Heart left ventricle (tissue), 16 donors: Measurements from ENCODE around the gene SLC2A10. TPM values are rescaled to one million over a fixed set of nuclear protein-coding genes. Genes with fewer than 3 reads are reported as not detected.

ENCODE experiments used
- ATAC-seq, 4 donors: fragments of 200-7000 bp; cut with Tn5 transposase; one replicate each; pipeline ENCODE4 v1.9.1; 2020 to 2022; ENCODE audit warnings: moderate library complexity in 4 of 4, mild to moderate bottlenecking in 3 of 4, moderate number of reproducible peaks in 1 of 4
- DNase-seq, 5 donors: peaks; one replicate each; pipeline ENCODE4 v3.0.0-alpha.2; 2020
- H3K27ac ChIP-seq, 12 donors: fragments of 200-600 bp; sonication (generic) in 4 of 12; one replicate each; pipeline versions ENCODE4 v1.5.0 to v1.8.0; 2016 to 2022; ENCODE audit warnings: mild to moderate bottlenecking in 2 of 12
- H3K27me3 ChIP-seq, 9 donors: fragments of 200-600 bp; sonication (generic) in 2 of 9; one replicate each; pipeline versions ENCODE4 v1.5.1 to v1.8.0; 2016 to 2022; ENCODE audit warnings: mild to moderate bottlenecking in 3 of 9
- H3K36me3 ChIP-seq, 9 donors: fragments of 200-600 bp; sonication (generic) in 2 of 9; one replicate each; pipeline versions ENCODE4 v1.5.0 to v1.8.0; 2018 to 2022; ENCODE audit warnings: mild to moderate bottlenecking in 2 of 9
- H3K4me1 ChIP-seq, 12 donors: fragments of 200-600 bp; sonication (generic) in 4 of 12; one replicate each; pipeline versions ENCODE4 v1.5.0 to v1.8.0; 2016 to 2022; ENCODE audit warnings: mild to moderate bottlenecking in 3 of 12
- H3K4me3 ChIP-seq, 12 donors: fragments of 200-600 bp; sonication (generic) in 4 of 12; one replicate each; pipeline versions ENCODE4 v1.5.0 to v1.8.0; 2017 to 2022; ENCODE audit warnings: mild to moderate bottlenecking in 9 of 12, moderate library complexity in 4 of 12
- H3K9me3 ChIP-seq, 12 donors: fragments of 200-600 bp; sonication (generic) in 4 of 12; one replicate each; pipeline versions ENCODE4 v1.5.0 to v1.8.0; 2016 to 2022; ENCODE audit warnings: mild to moderate bottlenecking in 1 of 12
- POLR2A ChIP-seq, 2 donors: fragments of 450-650 bp; IDR thresholded peaks; one replicate each; pipeline ENCODE4 v1.6.1; 2017; ENCODE audit warnings: antibody characterized with exemption in 2 of 2, mild to moderate bottlenecking in 2 of 2, moderate library complexity in 2 of 2
- WGBS, 4 donors: extraction: QIAGEN DNeasy Blood & Tissue Kit in 2 of 4; methylation state at CpG; one replicate each; pipeline versions ENCODE4 v1.1.5 to v1.1.7; 2013 to 2018; 5-methylcytosine and 5-hydroxymethylcytosine counted together
- intact Hi-C, 10 donors: fragments of 100-400 bp; cut with DNase I; formaldehyde crosslinking; loops; one replicate each; pipeline versions ENCODE4 v1.11.1 to v1.14.2; 2022
- polyA plus RNA-seq, 2 donors: library from polyadenylated mRNA; stranded (reverse); fragments of 200-250 nt; gene quantifications; one replicate each; pipeline ENCODE4 v1.2.3, GENCODE V29; 2013
- total RNA-seq, 9 donors: library from RNA; depleted of rRNA in 2 of 9; stranded (reverse); fragments of >200 nt in 2 of 9; fragmentation: NEBNext Ultra II Directional in 3 of 9; extraction: Animal tissue kit (Norgen Biotek cat#: 25700) in 3 of 9; gene quantifications; one replicate each; pipeline versions ENCODE4 v1.1.0 to v1.2.4, GENCODE V29; 2016 to 2023
- TF ChIP-seq, protein P1 (sequence below), 12 donors: fragments of 200-600 bp; sonication (generic) in 4 of 12; IDR thresholded peaks; one replicate each; pipeline versions ENCODE4 v1.5.0 to v1.8.0; 2018 to 2022; ENCODE audit warnings: antibody characterized with exemption in 12 of 12, mild to moderate bottlenecking in 5 of 12
- donor health status: ischemic (EF 13 %, LVEDD 7.1; RV severe dilation, severe dysfunction).
- donor health status: healthy with polysubstance abuse.
- donor health status: DM: no; HTN: yes; CAD: no.
- donor health status: DM: no; HTN: no; CAD: no.
- donor health status: ischemic (EF 25% LVEDD 6.9; RV normal size, moderate dysfunction).
- donor health status: ischemic (EF 25% LVEDD 5.7; RV mildly dilated, moderate dysfunction).
- donor health status: healthy.
- donor health status: DM: yes; HTN: yes; CAD: no.
- donor health status: ischemic (EF 35%, LVEDD 5.7; RV mildly dilated, moderate dysfunction).
- donor health status: nonischemic (EF 11% LVEDD 7.7; RV severe dilation, severe dysfunction).
- donor health status: DM: yes; HTN: yes; CAD: no.
- donor health status: PGD.
- donor health status: ischemic (EF 29% LVEDD 5.4; RV normal size, mild dysfunction).
- donor health status: nonischemic (EF 23%, LVEDD 6.1; RV moderate dilation, normal function).

SLC2A10 gene
- total and polyA plus RNA-seq, 11 donors = 1.4 to 6.3 (median 2.8) TPM

DNA sequence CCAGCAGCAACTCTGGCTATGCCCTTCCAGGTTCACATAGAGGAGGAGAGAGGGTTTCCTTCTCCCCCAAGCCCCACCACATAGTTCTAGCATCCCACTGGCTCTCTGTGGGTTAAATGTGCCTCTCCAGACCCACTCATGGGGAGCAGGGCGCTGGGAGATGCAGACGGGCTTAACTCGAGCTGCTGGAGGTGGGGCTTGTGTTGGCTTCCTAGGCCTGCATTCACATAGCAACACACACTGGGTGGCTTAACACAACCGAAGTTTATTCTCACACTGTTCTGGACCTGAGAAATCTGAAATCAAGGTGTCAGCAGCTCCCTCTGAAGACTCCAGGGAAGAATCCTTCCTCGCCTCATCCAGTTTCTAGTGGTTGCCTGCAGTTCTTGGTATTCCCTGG, 33.6 kb downstream of the SLC2A10 start:
- H3K4me3 ChIP-seq = no peak overlapping the region
- TF ChIP-seq, protein P1, sequence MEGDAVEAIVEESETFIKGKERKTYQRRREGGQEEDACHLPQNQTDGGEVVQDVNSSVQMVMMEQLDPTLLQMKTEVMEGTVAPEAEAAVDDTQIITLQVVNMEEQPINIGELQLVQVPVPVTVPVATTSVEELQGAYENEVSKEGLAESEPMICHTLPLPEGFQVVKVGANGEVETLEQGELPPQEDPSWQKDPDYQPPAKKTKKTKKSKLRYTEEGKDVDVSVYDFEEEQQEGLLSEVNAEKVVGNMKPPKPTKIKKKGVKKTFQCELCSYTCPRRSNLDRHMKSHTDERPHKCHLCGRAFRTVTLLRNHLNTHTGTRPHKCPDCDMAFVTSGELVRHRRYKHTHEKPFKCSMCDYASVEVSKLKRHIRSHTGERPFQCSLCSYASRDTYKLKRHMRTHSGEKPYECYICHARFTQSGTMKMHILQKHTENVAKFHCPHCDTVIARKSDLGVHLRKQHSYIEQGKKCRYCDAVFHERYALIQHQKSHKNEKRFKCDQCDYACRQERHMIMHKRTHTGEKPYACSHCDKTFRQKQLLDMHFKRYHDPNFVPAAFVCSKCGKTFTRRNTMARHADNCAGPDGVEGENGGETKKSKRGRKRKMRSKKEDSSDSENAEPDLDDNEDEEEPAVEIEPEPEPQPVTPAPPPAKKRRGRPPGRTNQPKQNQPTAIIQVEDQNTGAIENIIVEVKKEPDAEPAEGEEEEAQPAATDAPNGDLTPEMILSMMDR (IDR thresholded peaks at IDR 0.05) = no peak
- TF ChIP-seq POLR2A (IDR thresholded peaks at IDR 0.05) = no peak
- peaks cover 0 to 35% (median 4%) of the 10 kb centered on the region in 9 donors for H3K27me3 ChIP-seq
- intact Hi-C loops = loop anchor here in 2 of 10 donors (10.0 kb wide), 2 partner anchors 882 to 1882 kb away; no protein-coding TSS in a partner anchor
- no peaks in the 10 kb centered on the region for H3K36me3 ChIP-seq
- H3K4me1 ChIP-seq = no peaks in the 10 kb centered on the region
- H3K9me3 ChIP-seq = no peaks in the 10 kb centered on the region
- ATAC-seq (no peak), DNase-seq (no peak)
- 40 to 57% (median 46%) methylated on average over 5 of the region's 5 CpGs for WGBS, 4 donors
- no peak overlapping the region for H3K27ac ChIP-seq

DNA sequence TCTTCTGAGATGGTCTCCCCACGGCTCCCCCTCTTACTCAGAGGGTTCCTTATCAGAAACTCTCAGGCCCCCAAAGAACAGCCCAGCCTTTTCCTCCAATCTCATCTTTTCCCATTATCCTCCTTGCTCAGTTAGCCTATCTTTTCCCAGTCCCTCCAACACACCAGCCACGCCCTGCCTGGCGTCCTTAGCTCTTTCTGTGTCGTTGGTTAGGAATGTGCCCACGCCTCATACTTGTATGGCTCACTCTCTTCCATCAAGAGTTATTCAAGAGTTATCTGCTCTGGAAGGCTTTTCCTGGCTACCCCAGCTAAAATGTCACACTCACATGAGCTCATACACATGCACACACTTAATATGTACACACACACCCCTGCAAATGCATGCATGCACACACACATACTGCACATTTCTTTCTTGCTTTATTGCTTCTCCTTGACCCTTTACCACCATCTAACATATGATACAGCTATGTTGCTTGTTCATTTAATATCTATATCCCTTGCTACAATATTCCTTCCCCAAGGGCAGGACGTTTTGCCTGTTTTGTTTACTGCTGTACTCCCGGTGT, 37.6 kb downstream of the SLC2A10 start:
- H3K9me3 ChIP-seq = no peaks in the 10 kb centered on the region
- H3K4me1 ChIP-seq = no peaks in the 10 kb centered on the region
- DNase-seq (no peak), ATAC-seq (peak in 1 of 4 donors; percentile 31)
- H3K27me3 ChIP-seq = peaks cover 0 to 41% (median 4%) of the 10 kb centered on the region in 9 donors
- intact Hi-C loops = loop anchor here in 3 of 10 donors (5.0 to 10.0 kb wide), 3 partner anchors 878 to 1878 kb away; no protein-coding TSS in a partner anchor
- 42 to 53% (median 44%) methylated on average over 7 of the region's 7 CpGs for WGBS, 4 donors
- no peaks in the 10 kb centered on the region for H3K36me3 ChIP-seq
- H3K4me3 ChIP-seq = no peak overlapping the region
- TF ChIP-seq POLR2A (IDR thresholded peaks at IDR 0.05) = no peak
- TF ChIP-seq, protein P1 (IDR thresholded peaks at IDR 0.05) = no peak
- H3K27ac ChIP-seq = no peak overlapping the region

DNA sequence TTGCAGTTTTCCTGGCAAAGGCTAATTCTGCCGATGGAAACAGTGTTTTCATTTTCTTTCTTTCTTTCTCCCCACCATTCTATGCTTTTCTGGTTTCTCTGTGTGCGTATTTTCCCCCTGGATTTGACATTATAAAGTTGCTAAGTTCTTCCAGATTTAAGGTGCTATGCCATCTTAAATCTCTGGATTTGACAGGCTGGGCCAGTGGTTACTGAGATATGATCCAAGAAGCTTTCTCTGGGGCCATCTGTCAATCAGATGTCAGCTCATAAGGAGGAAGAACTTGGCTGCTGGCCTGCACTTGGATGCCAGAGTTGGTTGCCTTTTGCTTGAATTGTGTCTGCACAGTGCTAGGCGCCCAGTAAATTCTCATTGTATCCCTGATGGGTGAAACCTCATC, 39.7 kb downstream of the SLC2A10 start:
- H3K9me3 ChIP-seq = no peaks in the 10 kb centered on the region
- peaks cover 0 to 32% (median 4%) of the 10 kb centered on the region in 9 donors for H3K27me3 ChIP-seq
- TF ChIP-seq POLR2A (IDR thresholded peaks at IDR 0.05) = no peak
- TF ChIP-seq, protein P1 (IDR thresholded peaks at IDR 0.05) = no peak
- H3K36me3 ChIP-seq = no peaks in the 10 kb centered on the region
- no peak overlapping the region for H3K4me3 ChIP-seq
- DNase-seq (no peak), ATAC-seq (no peak)
- H3K27ac ChIP-seq = no peak overlapping the region
- intact Hi-C loops = loop anchor here in 3 of 10 donors (5.0 to 10.0 kb wide), 3 partner anchors 876 to 1876 kb away; no protein-coding TSS in a partner anchor
- WGBS, 4 donors = 87 to 92% (median 89%) methylated on average over 3 of the region's 3 CpGs
- H3K4me1 ChIP-seq = peaks cover 0 to 4% (median 0%) of the 10 kb centered on the region in 12 donors

DNA sequence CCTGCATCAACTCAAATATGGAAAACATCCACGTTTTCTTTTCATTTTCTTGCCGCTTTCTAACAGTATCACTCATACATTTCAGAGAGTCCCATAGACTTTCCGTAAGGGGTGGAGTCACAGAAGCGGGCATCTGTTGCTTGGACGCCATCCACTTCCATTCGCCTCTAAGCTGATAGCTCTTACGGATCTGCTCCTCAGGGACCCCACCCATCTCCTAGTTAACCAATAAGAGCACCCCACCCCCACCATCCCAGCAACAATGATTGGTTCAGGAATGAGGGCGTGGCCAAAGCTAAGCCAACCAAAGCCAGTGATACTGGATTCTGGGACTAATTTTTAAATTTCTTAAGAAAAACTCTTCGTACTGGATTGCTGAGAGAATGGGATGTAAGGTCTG, 42.4 kb downstream of the SLC2A10 start:
- Histone ChIP-seq H3K9me3 (no peaks in the 10 kb centered on the region), H3K4me3 (no peak overlapping the region), H3K27ac (no peak overlapping the region), H3K27me3 (peaks cover 0 to 11% (median 0%) of the 10 kb centered on the region in 9 donors), H3K36me3 (no peaks in the 10 kb centered on the region), H3K4me1 (peaks cover 0 to 4% (median 0%) of the 10 kb centered on the region in 12 donors)
- intact Hi-C loops = loop anchor here in 7 of 10 donors (5.0 to 10.0 kb wide), 10 partner anchors 83 to 1863 kb away; no protein-coding TSS in a partner anchor
- ATAC-seq (no peak), DNase-seq (no peak)
- TF ChIP-seq, protein P1 (IDR thresholded peaks at IDR 0.05) = no peak
- TF ChIP-seq POLR2A (IDR thresholded peaks at IDR 0.05) = no peak
- WGBS, 4 donors = 66 to 72% (median 68%) methylated on average over 9 of the region's 9 CpGs
